ENCODE results near the gene NMD3.
"Not testable (repeated sequence)": the region's sequence is repeated elsewhere in the genome, so short reads cannot be mapped to it uniquely, and the experiment has no call there.

NMD3 gene

GRCh38 chr3:161233557-161233956, 12.4 kb downstream of the NMD3 start:
- DNase-seq: no peak

- DNase-seq: no peak
Observed at GRCh38 chr3:161236240-161236639, 15.1 kb downstream of the NMD3 start.

- DNase-seq: no peak
Observed at GRCh38 chr3:161239700-161240099, 18.6 kb downstream of the NMD3 start.

GRCh38 chr3:161244538-161244937, 23.4 kb downstream of the NMD3 start:
- DNase-seq: no peak

- DNase-seq: no peak
Observed at GRCh38 chr3:161247049-161247448, 25.9 kb downstream of the NMD3 start.

- DNase-seq: no peak
Observed at GRCh38 chr3:161250116-161250515, 29.0 kb downstream of the NMD3 start.

- no peak for DNase-seq
Observed at GRCh38 chr3:161251716-161252115, 30.6 kb downstream of the NMD3 start.

GRCh38 chr3:161252143-161252542, 31.0 kb downstream of the NMD3 start:
- no peak for DNase-seq

GRCh38 chr3:161253711-161254110, 32.6 kb downstream of the NMD3 start:
- DNase-seq: no peak

GRCh38 chr3:161254861-161255260, 33.8 kb downstream of the NMD3 start:
- no peak for DNase-seq

GRCh38 chr3:161263057-161263456, 41.9 kb downstream of the NMD3 start:
- DNase-seq: no peak

- DNase-seq: no peak
Observed at GRCh38 chr3:161264852-161265251, 43.7 kb downstream of the NMD3 start.

- DNase-seq: no peak
Observed at GRCh38 chr3:161265916-161266571, 44.9 kb downstream of the NMD3 start.

GRCh38 chr3:161266731-161267150, 45.6 kb downstream of the NMD3 start:
- no peak for DNase-seq

- no peak for DNase-seq
Observed at GRCh38 chr3:161267646-161268045, 46.5 kb downstream of the NMD3 start.

GRCh38 chr3:161268601-161269000, 47.5 kb downstream of the NMD3 start:
- no peak for DNase-seq

- no peak for DNase-seq
Observed at GRCh38 chr3:161270991-161271390, 49.9 kb downstream of the NMD3 start.

- no peak for DNase-seq
Observed at GRCh38 chr3:161271646-161272045, 50.5 kb downstream of the NMD3 start.

GRCh38 chr3:161272524-161272923, 51.4 kb downstream of the NMD3 start:
- no peak for DNase-seq

GRCh38 chr3:161273589-161274218, 52.6 kb downstream of the NMD3 start:
- no peak for DNase-seq

GRCh38 chr3:161274691-161275298, 53.7 kb downstream of the NMD3 start:
- no peak for DNase-seq

- DNase-seq: no peak
Observed at GRCh38 chr3:161275919-161276318, 54.8 kb downstream of the NMD3 start.

- DNase-seq: not testable (repeated sequence)
Observed at GRCh38 chr3:161282387-161282786, 61.3 kb downstream of the NMD3 start.

GRCh38 chr3:161284989-161285388, 63.9 kb downstream of the NMD3 start:
- DNase-seq: no peak
